Stomach (tissue), 9 donors: ENCODE results near the gene PRKG1. TPM values are rescaled to one million over a fixed set of nuclear protein-coding genes. Genes with fewer than 3 reads are reported as not detected.
A peak's percentile ranks its signal among the peaks of the same experiment; 100 is the strongest.
"Not testable (repeated sequence)": the region's sequence is repeated elsewhere in the genome, so short reads cannot be mapped to it uniquely, and the experiment has no call there.

ENCODE experiments used
- DNase-seq, 2 donors: peaks; one replicate each; pipeline versions ENCODE4 v3.0.0 to v3.0.0-alpha.2; 2013 to 2019
- H3K27ac ChIP-seq, 5 donors: fragments of 200-600 bp in 4 of 5; sonication (generic) in 4 of 5; one replicate each; pipeline ENCODE4 v1.5.1; 2013 to 2019; ENCODE audit warnings: mild to moderate bottlenecking in 1 of 5, moderate library complexity in 1 of 5
- H3K27me3 ChIP-seq, 3 donors: fragments of 200-600 bp; sonication (generic); one replicate each; pipeline ENCODE4 v1.5.1; 2017 to 2019; ENCODE audit warnings: mixed run types in 1 of 3
- H3K36me3 ChIP-seq, 4 donors: fragments of 200-600 bp; sonication (generic); 1 replicate in 3 of 4; 2 replicates in 1 of 4; pipeline ENCODE4 v1.5.1; 2016 to 2019
- H3K4me1 ChIP-seq, 4 donors: fragments of 200-600 bp; sonication (generic); one replicate each; pipeline ENCODE4 v1.5.1; 2016 to 2019
- H3K4me3 ChIP-seq, 4 donors: fragments of 200-600 bp; sonication (generic) in 3 of 4; one replicate each; pipeline ENCODE4 v1.5.1; 2016 to 2019; ENCODE audit warnings: mild to moderate bottlenecking in 1 of 4
- H3K9me3 ChIP-seq, 4 donors: fragments of 200-600 bp; sonication (generic); one replicate each; pipeline ENCODE4 v1.5.1; 2016 to 2019
- CTCF ChIP-seq, 7 experiments: fragments of 450-650 bp in 4 of 7; fragments of 200-600 bp in 3 of 7; sonication (generic) in 3 of 7; IDR thresholded peaks; one replicate each; pipeline ENCODE4 v1.5.1; 2016 to 2019; ENCODE audit warnings: antibody characterized with exemption in 7 of 7, control low read depth in 2 of 7, mild to moderate bottlenecking in 1 of 7
- EP300 ChIP-seq: sonication (generic); formaldehyde crosslinking; IDR thresholded peaks from one replicate; pipeline ENCODE4 v1.6.1; 2017; ENCODE audit warnings: antibody characterized with exemption
- POLR2A ChIP-seq, 4 donors: fragments of 450-650 bp; IDR thresholded peaks; one replicate each; pipeline ENCODE4 v1.6.1; 2016; ENCODE audit warnings: antibody characterized with exemption in 4 of 4, control low read depth in 2 of 4, mild to moderate bottlenecking in 1 of 4, moderate library complexity in 1 of 4
- POLR2AphosphoS5 ChIP-seq, 3 donors: sonication (generic); formaldehyde crosslinking; IDR thresholded peaks; one replicate each; pipeline ENCODE4 v1.6.1; 2016; ENCODE audit warnings: antibody characterized with exemption in 3 of 3
- WGBS, 5 donors: extraction: QIAGEN DNeasy Blood & Tissue Kit in 3 of 5; methylation state at CpG; one replicate each; pipeline versions ENCODE4 v1.1.5 to v1.1.7; 2013 to 2018; 5-methylcytosine and 5-hydroxymethylcytosine counted together
- intact Hi-C: fragments of 100-400 bp; cut with DNase I; formaldehyde crosslinking; loops from one replicate; pipeline ENCODE4 v1.15.1; 2023; ENCODE audit warnings: low total_unique reads
- polyA plus RNA-seq, 3 donors: library from polyadenylated mRNA; stranded (reverse); fragments of 200-250 nt; gene quantifications; one replicate each; pipeline ENCODE4 v1.2.3, GENCODE V29; 2013
- total RNA-seq, 5 donors: library from RNA; depleted of rRNA; stranded (reverse); fragments of >200 nt; gene quantifications; one replicate each; pipeline versions ENCODE4 v1.1.0 to v1.2.3, GENCODE V29; 2014 to 2016
- donor health status: healthy with polysubstance abuse.
- donor health status: Bipolar disorder and iron deficiency.
- donor health status: healthy.

Gene PRKG1
- total and polyA plus RNA-seq, 8 donors = 1.5 to 89.2 (median 14.3) TPM

- no peaks in the 10 kb centered on the region for H3K27me3 ChIP-seq
- no peak for TF ChIP-seq CTCF (IDR thresholded peaks at IDR 0.05)
- no peak for DNase-seq
- H3K27ac ChIP-seq = no peak overlapping the region
- H3K4me3 ChIP-seq = no peak overlapping the region
- no peaks in the 10 kb centered on the region for H3K9me3 ChIP-seq
- peaks cover 0 to 16% (median 7%) of the 10 kb centered on the region in 4 donors for H3K4me1 ChIP-seq
- WGBS, 5 donors = 57 to 73% (median 65%) methylated on average over 2 of the region's 2 CpGs
- H3K36me3 ChIP-seq = no peaks in the 10 kb centered on the region
- intact Hi-C loops = no loop called here
These were observed 1154.3 kb downstream of the PRKG1 start for GRCh38 chr10:52228556-52228955.

GRCh38 chr10:52229291-52229931, 1155.1 kb downstream of the PRKG1 start:
- Histone ChIP-seq H3K9me3 (no peaks in the 10 kb centered on the region), H3K36me3 (no peaks in the 10 kb centered on the region), H3K27ac (no peak overlapping the region), H3K4me3 (no peak overlapping the region), H3K27me3 (no peaks in the 10 kb centered on the region), H3K4me1 (peaks cover 0 to 16% (median 7%) of the 10 kb centered on the region in 4 donors)
- TF ChIP-seq POLR2A (IDR thresholded peaks at IDR 0.05) (no peak), POLR2AphosphoS5 (IDR thresholded peaks at IDR 0.05) (no peak), EP300 (no peak), CTCF (IDR thresholded peaks at IDR 0.05) (no peak)
- DNase-seq = no peak
- intact Hi-C loops = no loop called here
- 87 to 92% (median 89%) methylated on average over 2 of the region's 2 CpGs for WGBS, 5 donors

GRCh38 chr10:52232561-52233350, 1158.5 kb downstream of the PRKG1 start:
- Histone ChIP-seq H3K27me3 (no peaks in the 10 kb centered on the region), H3K9me3 (no peaks in the 10 kb centered on the region), H3K27ac (peak overlapping the region in 2 of 5 donors; percentile 13 to 53), H3K36me3 (no peaks in the 10 kb centered on the region), H3K4me1 (peaks cover 0 to 16% (median 7%) of the 10 kb centered on the region in 4 donors), H3K4me3 (peak overlapping the region; percentile 11 to 31 (median 18))
- 21 to 30% (median 28%) methylated on average over 4 of the region's 4 CpGs for WGBS, 5 donors
- TF ChIP-seq CTCF (IDR thresholded peaks at IDR 0.05) (no peak), POLR2A (IDR thresholded peaks at IDR 0.05) (no peak), POLR2AphosphoS5 (IDR thresholded peaks at IDR 0.05) (no peak), EP300 (no peak)
- intact Hi-C loops = no loop called here
- DNase-seq = peak in 1 of 2 donors; percentile 51

- intact Hi-C loops, H3K36me3 ChIP-seq, DNase-seq, H3K27me3 ChIP-seq, H3K9me3 ChIP-seq: not testable (repeated sequence)
- Histone ChIP-seq H3K27ac (peak overlapping the region in 2 of 5 donors; percentile 13 to 53), H3K4me1 (peaks cover 0 to 16% (median 7%) of the 10 kb centered on the region in 4 donors), H3K4me3 (peak overlapping the region; percentile 11 to 31 (median 18))
- 1 to 17% (median 6%) methylated on average over 4 to 10 of the region's 34 CpGs for WGBS, 5 donors
These were observed 1159.2 kb downstream of the PRKG1 start for GRCh38 chr10:52233351-52233991.
